Neural progenitor cell (in vitro differentiated cells): ENCODE results near the gene DLG2. TPM values are rescaled to one million over a fixed set of nuclear protein-coding genes. Genes with fewer than 3 reads are reported as not detected.

ENCODE experiments used
- DNase-seq: peaks from one replicate; pipeline ENCODE4 v3.0.0-alpha.2; 2016; ENCODE audit warnings: low spot score
- H2AFZ ChIP-seq: fragments of 200-600 bp; sonication (generic); replicated peaks from 2 replicates; pipeline ENCODE4 v1.6.1; 2016; ENCODE audit warnings: antibody characterized with exemption
- H3F3A ChIP-seq: fragments of 200-600 bp; sonication (generic); 2 replicates; pipeline ENCODE4 v1.6.1; 2016; ENCODE audit warnings: antibody characterized with exemption, low read depth
- H3K27ac ChIP-seq: fragments of 200-600 bp; sonication (generic); 2 replicates; pipeline ENCODE4 v1.5.1; 2016; ENCODE audit warnings: mild to moderate bottlenecking
- H3K27me3 ChIP-seq: fragments of 200-600 bp; sonication (generic); 2 replicates; pipeline ENCODE4 v1.6.1; 2016; ENCODE audit warnings: mild to moderate bottlenecking, moderate library complexity
- H3K36me3 ChIP-seq: fragments of 200-600 bp; sonication (generic); 2 replicates; pipeline ENCODE4 v1.5.1; 2016
- H3K4me1 ChIP-seq: fragments of 200-600 bp; sonication (generic); 2 replicates; pipeline ENCODE4 v1.6.1; 2016; ENCODE audit warnings: mixed run types
- H3K4me2 ChIP-seq: fragments of 200-600 bp; sonication (generic); 2 replicates; pipeline ENCODE4 v1.6.1; 2016
- H3K4me3 ChIP-seq: fragments of 200-600 bp; sonication (generic); 2 replicates; pipeline ENCODE4 v1.5.1; 2016
- H3K79me2 ChIP-seq: fragments of 200-600 bp; sonication (generic); 2 replicates; pipeline ENCODE4 v1.6.1; 2016; ENCODE audit warnings: low read depth
- H3K9ac ChIP-seq: fragments of 200-600 bp; sonication (generic); 2 replicates; pipeline ENCODE4 v1.6.1; 2016
- H3K9me3 ChIP-seq: fragments of 200-600 bp; sonication (generic); 2 replicates; pipeline ENCODE4 v1.5.1; 2016; ENCODE audit warnings: low read depth
- H4K20me1 ChIP-seq: fragments of 200-600 bp; sonication (generic); 2 replicates; pipeline ENCODE4 v1.6.1; 2016; ENCODE audit warnings: low read depth
- H3K27ac Mint-ChIP-seq: 3 replicates; pipeline ENCODE4 v1.8.0; 2021; ENCODE audit warnings: mixed read lengths
- H3K27me3 Mint-ChIP-seq: 2 replicates; pipeline ENCODE4 v1.8.0; 2022; ENCODE audit warnings: low read depth, mild to moderate bottlenecking, inconsistent platforms, moderate library complexity, mixed read lengths; ENCODE audit not compliant: insufficient read depth
- H3K36me3 Mint-ChIP-seq: 3 replicates; pipeline ENCODE4 v1.8.0; 2021; ENCODE audit warnings: mixed read lengths
- H3K4me1 Mint-ChIP-seq: 3 replicates; pipeline ENCODE4 v1.8.0; 2021; ENCODE audit warnings: mixed read lengths
- H3K4me3 Mint-ChIP-seq: 3 replicates; pipeline ENCODE4 v1.8.0; 2021; ENCODE audit warnings: mild to moderate bottlenecking, moderate library complexity, mixed read lengths
- H3K9me3 Mint-ChIP-seq: 3 replicates; pipeline ENCODE4 v1.8.0; 2020; ENCODE audit warnings: mixed read lengths
- EZH2 ChIP-seq: fragments of 200-600 bp; sonication (generic); IDR thresholded peaks from 2 replicates; pipeline ENCODE4 v1.6.1; 2017; ENCODE audit warnings: antibody characterized with exemption, mild to moderate bottlenecking, moderate library complexity
- EZH2phosphoT487 ChIP-seq: fragments of 200-600 bp; sonication (generic); IDR thresholded peaks from 2 replicates; pipeline ENCODE4 v1.6.1; 2017; ENCODE audit warnings: antibody characterized with exemption
- total RNA-seq: library from RNA; depleted of rRNA; stranded (reverse); fragments of >200 nt; gene quantifications from 2 replicates; pipeline ENCODE4 v1.2.3, GENCODE V29; 2015; ENCODE audit warnings: low replicate concordance
- TF ChIP-seq, protein P1 (sequence below): fragments of 200-600 bp; sonication (generic); IDR thresholded peaks from 2 replicates; pipeline ENCODE4 v1.5.1; 2017; ENCODE audit warnings: antibody characterized with exemption, mild to moderate bottlenecking

Gene DLG2
- total RNA-seq, 1 donor from 2014 or later = 7.5 TPM

DNA sequence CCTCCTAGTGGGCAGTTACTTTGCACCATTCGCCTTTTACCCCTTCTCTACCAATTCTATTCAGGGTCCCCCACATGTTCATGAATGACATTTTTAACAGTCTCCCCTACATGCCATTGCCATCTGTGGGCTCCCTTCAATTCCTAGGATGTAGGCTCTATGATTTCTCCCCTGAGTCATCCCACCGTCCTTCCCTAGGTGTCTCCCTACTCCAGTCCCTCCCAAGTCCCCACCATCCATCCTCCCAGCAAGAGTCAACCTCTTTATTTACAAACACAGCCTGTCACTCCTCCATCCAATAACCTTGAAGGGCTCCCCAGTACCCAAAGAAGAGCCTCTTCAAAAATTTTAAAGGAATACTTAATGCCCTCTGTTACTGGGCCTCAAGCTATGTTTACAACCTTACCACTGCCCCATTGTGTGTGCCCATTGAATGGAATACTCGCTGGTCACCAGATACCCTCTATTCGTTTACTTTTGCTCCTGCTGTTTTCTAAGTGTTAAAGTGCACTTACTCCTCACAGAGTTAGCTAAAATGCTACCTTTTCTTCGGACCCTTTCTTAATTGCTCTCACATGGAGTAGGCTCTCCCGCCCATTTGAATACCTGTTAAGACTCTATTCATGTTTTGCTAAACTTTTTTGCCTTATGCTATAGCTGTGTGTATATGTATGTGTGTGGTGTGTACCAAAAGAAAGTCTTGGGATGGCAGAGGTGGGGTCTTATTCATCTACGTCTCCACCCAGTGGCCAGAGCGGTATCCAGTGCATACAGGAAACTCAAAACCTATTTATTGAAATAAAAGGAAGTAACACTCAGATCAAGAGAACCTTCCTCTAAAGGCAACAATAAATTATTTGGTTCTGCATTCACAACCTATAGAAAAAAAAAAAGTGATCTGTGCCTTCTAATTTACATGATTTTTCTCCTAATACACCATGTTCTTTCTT, 2105.2 kb downstream of the DLG2 start:
- TF ChIP-seq EZH2phosphoT487 (no peak), EZH2 (no peak)
- TF ChIP-seq, protein P1, sequence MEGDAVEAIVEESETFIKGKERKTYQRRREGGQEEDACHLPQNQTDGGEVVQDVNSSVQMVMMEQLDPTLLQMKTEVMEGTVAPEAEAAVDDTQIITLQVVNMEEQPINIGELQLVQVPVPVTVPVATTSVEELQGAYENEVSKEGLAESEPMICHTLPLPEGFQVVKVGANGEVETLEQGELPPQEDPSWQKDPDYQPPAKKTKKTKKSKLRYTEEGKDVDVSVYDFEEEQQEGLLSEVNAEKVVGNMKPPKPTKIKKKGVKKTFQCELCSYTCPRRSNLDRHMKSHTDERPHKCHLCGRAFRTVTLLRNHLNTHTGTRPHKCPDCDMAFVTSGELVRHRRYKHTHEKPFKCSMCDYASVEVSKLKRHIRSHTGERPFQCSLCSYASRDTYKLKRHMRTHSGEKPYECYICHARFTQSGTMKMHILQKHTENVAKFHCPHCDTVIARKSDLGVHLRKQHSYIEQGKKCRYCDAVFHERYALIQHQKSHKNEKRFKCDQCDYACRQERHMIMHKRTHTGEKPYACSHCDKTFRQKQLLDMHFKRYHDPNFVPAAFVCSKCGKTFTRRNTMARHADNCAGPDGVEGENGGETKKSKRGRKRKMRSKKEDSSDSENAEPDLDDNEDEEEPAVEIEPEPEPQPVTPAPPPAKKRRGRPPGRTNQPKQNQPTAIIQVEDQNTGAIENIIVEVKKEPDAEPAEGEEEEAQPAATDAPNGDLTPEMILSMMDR = peak; percentile 47
- H3K4me1 ChIP-seq = no peaks in the 10 kb centered on the region

DNA sequence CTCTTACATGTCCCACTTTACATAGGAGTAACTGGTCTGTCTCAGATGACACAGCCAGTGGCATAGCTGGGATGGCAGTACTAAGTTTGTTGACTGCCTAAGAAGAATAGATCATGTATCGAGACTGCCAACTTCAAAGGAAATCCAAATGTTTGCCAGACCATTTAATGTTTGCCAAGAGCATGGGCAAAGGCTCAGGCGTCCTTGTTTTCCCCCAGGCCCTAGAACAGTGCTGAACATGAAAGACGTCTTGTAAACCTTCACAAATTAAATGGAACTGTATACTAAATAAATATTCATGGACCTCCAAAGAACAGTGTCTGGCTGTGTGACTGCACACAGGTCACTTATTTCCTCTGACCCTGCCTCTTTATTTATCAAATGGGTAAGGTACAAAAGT, 2106.3 kb downstream of the DLG2 start:
- H3K79me2 ChIP-seq = no peaks in the 10 kb centered on the region
- Mint-ChIP-seq H3K4me1 (peaks cover 15% of the 10 kb centered on the region), H3K4me3 (no peak overlapping the region), H3K9me3 (peaks cover 12% of the 10 kb centered on the region), H3K27ac (no peak overlapping the region), H3K36me3 (no peaks in the 10 kb centered on the region), H3K27me3 (no peaks in the 10 kb centered on the region)
- TF ChIP-seq EZH2phosphoT487 = no peak
- no peak for TF ChIP-seq EZH2
- TF ChIP-seq, protein P1 = no peak
- H3K9me3 ChIP-seq = no peaks in the 10 kb centered on the region
- H3K9ac ChIP-seq = no peak overlapping the region
- H2AFZ ChIP-seq = no peak overlapping the region
- no peaks in the 10 kb centered on the region for H4K20me1 ChIP-seq
- no peaks in the 10 kb centered on the region for H3K4me1 ChIP-seq
- DNase-seq = no peak
- no peaks in the 10 kb centered on the region for H3K36me3 ChIP-seq
- no peak overlapping the region for H3K4me3 ChIP-seq
- no peak overlapping the region for H3K4me2 ChIP-seq
- no peaks in the 10 kb centered on the region for H3K27me3 ChIP-seq
- H3K27ac ChIP-seq = no peak overlapping the region
- no peaks in the 10 kb centered on the region for H3F3A ChIP-seq

More for the DNA sequence above, 2105.2 kb downstream of the DLG2 start:
- H2AFZ ChIP-seq = no peak overlapping the region
- DNase-seq = peak; percentile 57
- H3K79me2 ChIP-seq = no peaks in the 10 kb centered on the region
- H3K27ac ChIP-seq = no peak overlapping the region
- no peaks in the 10 kb centered on the region for H3K36me3 ChIP-seq
- H4K20me1 ChIP-seq = no peaks in the 10 kb centered on the region
- H3K4me2 ChIP-seq = no peak overlapping the region
- H3F3A ChIP-seq = no peaks in the 10 kb centered on the region
- Mint-ChIP-seq H3K4me3 (no peak overlapping the region), H3K27me3 (no peaks in the 10 kb centered on the region), H3K36me3 (no peaks in the 10 kb centered on the region), H3K4me1 (peaks cover 15% of the 10 kb centered on the region), H3K9me3 (peaks cover 7% of the 10 kb centered on the region), H3K27ac (no peak overlapping the region)
- no peak overlapping the region for H3K4me3 ChIP-seq
- H3K27me3 ChIP-seq = no peaks in the 10 kb centered on the region
- H3K9me3 ChIP-seq = no peaks in the 10 kb centered on the region
- no peak overlapping the region for H3K9ac ChIP-seq

DNA sequence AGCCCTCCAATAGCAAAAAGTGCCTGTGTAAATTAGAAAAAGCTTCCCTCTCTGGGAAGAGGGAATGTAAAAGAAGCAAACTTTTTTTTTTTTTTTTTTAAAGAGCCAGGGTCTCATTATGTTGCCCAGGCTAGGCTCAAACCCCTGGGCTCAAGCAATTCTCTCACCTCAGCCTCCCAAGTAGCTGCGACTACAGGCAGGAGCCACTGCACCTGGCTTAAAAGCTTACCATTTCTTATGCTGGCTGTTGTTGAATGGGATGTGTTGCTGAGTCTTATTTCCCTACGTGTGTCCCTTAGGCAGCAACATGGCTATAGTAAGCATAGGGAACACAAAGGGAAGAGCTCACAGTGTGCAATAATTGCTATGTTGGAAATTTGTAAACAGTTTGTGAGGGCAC, 2115.5 kb downstream of the DLG2 start:
- Histone ChIP-seq H3K4me2 (no peak overlapping the region), H3K9me3 (no peaks in the 10 kb centered on the region), H3K4me3 (no peak overlapping the region), H3F3A (peaks cover 3% of the 10 kb centered on the region), H3K79me2 (no peaks in the 10 kb centered on the region), H3K27me3 (no peaks in the 10 kb centered on the region), H3K4me1 (peaks cover 2% of the 10 kb centered on the region), H3K36me3 (no peaks in the 10 kb centered on the region), H2AFZ (no peak overlapping the region), H4K20me1 (no peaks in the 10 kb centered on the region), H3K9ac (no peak overlapping the region), H3K27ac (no peak overlapping the region)
- H3K4me1 Mint-ChIP-seq = peaks cover 17% of the 10 kb centered on the region
- no peaks in the 10 kb centered on the region for H3K27me3 Mint-ChIP-seq
- peak; percentile 4 for DNase-seq
- TF ChIP-seq, protein P1 = no peak
- TF ChIP-seq EZH2phosphoT487 (no peak), EZH2 (no peak)
- peak overlapping the region; percentile 48 for H3K27ac Mint-ChIP-seq
- peaks cover 12% of the 10 kb centered on the region for H3K9me3 Mint-ChIP-seq
- H3K36me3 Mint-ChIP-seq = no peaks in the 10 kb centered on the region
- no peak overlapping the region for H3K4me3 Mint-ChIP-seq
